Measurements from ENCODE around the gene PID1. TPM values are rescaled to one million over a fixed set of nuclear protein-coding genes. Genes with fewer than 3 reads are reported as not detected.

PID1 gene
- total RNA-seq, 2 experiments from 2014 or later, result not detected

- no peaks in the 10 kb centered on the region for H3K4me1 ChIP-seq (ENCODE audit: insufficient read depth, low read length, poor library complexity, severe bottlenecking)
- intact Hi-C loops (cut with micrococcal nuclease; ENCODE audit: unreplicated experiment), result no loop called here
- H3K4me3 ChIP-seq (ENCODE audit: low read depth, low read length, poor library complexity, severe bottlenecking), result no peak overlapping the region
- no peak overlapping the region for H3K27ac ChIP-seq (ENCODE audit: low read depth, low read length, poor library complexity, severe bottlenecking)
- ChIA-PET CTCF (ENCODE audit: unreplicated experiment) (no interaction called here), POLR2A (interaction anchor here (0.7 kb wide), 1 partner anchor 21 kb away, joined by 3 read pairs; no protein-coding TSS in a partner anchor)
- no peak for DNase-seq (ENCODE audit: low spot score)
- H3K9me3 ChIP-seq (ENCODE audit: low read length), result no peaks in the 10 kb centered on the region
- TF ChIP-seq EZH2phosphoT487 (IDR thresholded peaks at IDR 0.05; ENCODE audit: borderline replicate concordance, low read depth, low read length), result no peak
- no peak for TF ChIP-seq CTCF (conservative IDR thresholded peaks at IDR 0.05; ENCODE audit: low read length)
- H3K9me2 ChIP-seq (ENCODE audit: insufficient read depth, low read length), result no peaks in the 10 kb centered on the region
- H3K4me2 ChIP-seq (ENCODE audit: low read length), result no peak overlapping the region
- no peaks in the 10 kb centered on the region for H3K36me3 ChIP-seq (ENCODE audit: insufficient read depth, low read length)
- BruUV-seq (replicated peaks), result no TSS peak
- H2AFZ ChIP-seq (ENCODE audit: low read length), result no peak overlapping the region
- no peaks in the 10 kb centered on the region for H4K20me1 ChIP-seq (ENCODE audit: insufficient read depth, low read length)
- no peaks in the 10 kb centered on the region for H3K79me2 ChIP-seq (ENCODE audit: insufficient read depth, low read depth, low read length)
Observed at GRCh38 chr2:229154381-229154780, 116.7 kb downstream of the PID1 start.

- no TSS peak for BruUV-seq (replicated peaks)
- Histone ChIP-seq H3K4me3 (ENCODE audit: low read depth, low read length, poor library complexity, severe bottlenecking) (no peak overlapping the region), H3K9me2 (ENCODE audit: insufficient read depth, low read length) (no peaks in the 10 kb centered on the region), H4K20me1 (ENCODE audit: insufficient read depth, low read length) (no peaks in the 10 kb centered on the region), H3K36me3 (ENCODE audit: insufficient read depth, low read length) (no peaks in the 10 kb centered on the region), H3K4me1 (ENCODE audit: insufficient read depth, low read length, poor library complexity, severe bottlenecking) (no peaks in the 10 kb centered on the region), H3K27ac (ENCODE audit: low read depth, low read length, poor library complexity, severe bottlenecking) (no peak overlapping the region), H3K9me3 (ENCODE audit: low read length) (no peaks in the 10 kb centered on the region), H3K4me2 (ENCODE audit: low read length) (no peak overlapping the region), H3K79me2 (ENCODE audit: insufficient read depth, low read depth, low read length) (no peaks in the 10 kb centered on the region), H2AFZ (ENCODE audit: low read length) (no peak overlapping the region)
- intact Hi-C loops (cut with micrococcal nuclease; ENCODE audit: unreplicated experiment), result no loop called here
- no peak for DNase-seq (ENCODE audit: low spot score)
- ChIA-PET POLR2A (no interaction called here), CTCF (ENCODE audit: unreplicated experiment) (no interaction called here)
- TF ChIP-seq CTCF (conservative IDR thresholded peaks at IDR 0.05; ENCODE audit: low read length) (no peak), EZH2phosphoT487 (IDR thresholded peaks at IDR 0.05; ENCODE audit: borderline replicate concordance, low read depth, low read length) (no peak)
Observed at GRCh38 chr2:229153951-229154350, 117.1 kb downstream of the PID1 start.

- H3K79me2 ChIP-seq (ENCODE audit: insufficient read depth, low read depth, low read length), result no peaks in the 10 kb centered on the region
- TF ChIP-seq CTCF (conservative IDR thresholded peaks at IDR 0.05; ENCODE audit: low read length) (no peak), EZH2phosphoT487 (IDR thresholded peaks at IDR 0.05; ENCODE audit: borderline replicate concordance, low read depth, low read length) (no peak)
- H3K4me3 ChIP-seq (ENCODE audit: low read depth, low read length, poor library complexity, severe bottlenecking), result no peak overlapping the region
- H3K4me2 ChIP-seq (ENCODE audit: low read length), result no peak overlapping the region
- no peaks in the 10 kb centered on the region for H3K4me1 ChIP-seq (ENCODE audit: insufficient read depth, low read length, poor library complexity, severe bottlenecking)
- no peak overlapping the region for H3K27ac ChIP-seq (ENCODE audit: low read depth, low read length, poor library complexity, severe bottlenecking)
- H4K20me1 ChIP-seq (ENCODE audit: insufficient read depth, low read length), result no peaks in the 10 kb centered on the region
- no peak overlapping the region for H2AFZ ChIP-seq (ENCODE audit: low read length)
- no peak for DNase-seq (ENCODE audit: low spot score)
- BruUV-seq (replicated peaks), result no TSS peak
- ChIA-PET POLR2A (interaction anchor here (0.7 kb wide), 1 partner anchor 13 kb away, joined by 4 read pairs; no protein-coding TSS in a partner anchor), CTCF (ENCODE audit: unreplicated experiment) (no interaction called here)
- H3K9me2 ChIP-seq (ENCODE audit: insufficient read depth, low read length), result no peaks in the 10 kb centered on the region
- intact Hi-C loops (cut with micrococcal nuclease; ENCODE audit: unreplicated experiment), result no loop called here
- H3K9me3 ChIP-seq (ENCODE audit: low read length), result no peaks in the 10 kb centered on the region
- H3K36me3 ChIP-seq (ENCODE audit: insufficient read depth, low read length), result no peaks in the 10 kb centered on the region
Observed at GRCh38 chr2:229153267-229153666, 117.8 kb downstream of the PID1 start.

All from OCI-LY7 (cell line).